GM10266 (cell line): Measurements from ENCODE around the gene PROSER3.

ENCODE experiments used
- DNase-seq: peaks from one replicate; pipeline ENCODE4 v3.0.0; 2012; ENCODE audit errors: extremely low spot score
- CTCF ChIP-seq: IDR thresholded peaks from 2 replicates; pipeline ENCODE4 v1.5.1; 2012; ENCODE audit warnings: mild to moderate bottlenecking, low read depth; ENCODE audit not compliant: control insufficient read depth, insufficient read depth; ENCODE audit errors: missing control alignments

PROSER3 gene

GRCh38 chr19:35777086-35777841 is 19.3 kb downstream of the PROSER3 start:
- no peak for DNase-seq
- TF ChIP-seq CTCF = no peak

- TF ChIP-seq CTCF = no peak
- DNase-seq = no peak
These were observed 20.0 kb downstream of the PROSER3 start for GRCh38 chr19:35777961-35778360.

- no peak for TF ChIP-seq CTCF
- DNase-seq = no peak
These were observed 21.1 kb downstream of the PROSER3 start for GRCh38 chr19:35779033-35779432.

GRCh38 chr19:35780058-35780457 is 22.1 kb downstream of the PROSER3 start:
- no peak for DNase-seq
- no peak for TF ChIP-seq CTCF

GRCh38 chr19:35780717-35781116 is 22.7 kb downstream of the PROSER3 start:
- no peak for TF ChIP-seq CTCF
- no peak for DNase-seq

- DNase-seq = no peak
- TF ChIP-seq CTCF = no peak
These were observed 23.7 kb downstream of the PROSER3 start for GRCh38 chr19:35781650-35782049.

GRCh38 chr19:35782589-35782988 is 24.6 kb downstream of the PROSER3 start:
- no peak for TF ChIP-seq CTCF
- no peak for DNase-seq
